Panc1 (cell line): ENCODE results near the gene CLIP4. TPM values are rescaled to one million over a fixed set of nuclear protein-coding genes. Genes with fewer than 3 reads are reported as not detected.

Experiments used
- ATAC-seq: fragments of 200-7000 bp; cut with Tn5 transposase; 2 replicates; pipeline ENCODE4 v1.9.1; 2020; ENCODE audit warnings: mild to moderate bottlenecking, moderate library complexity
- BruUV-seq: library from RNA; stranded (reverse); fragments of 400-500 nt; replicated peaks from 2 replicates; lab custom pipeline; 2021; lab: Mats Ljungman, UMichigan
- CTCF ChIA-PET: fragments of 300-600 bp; sonication (Branson Sonifier 250); formaldehyde crosslinking; loops from one replicate; lab custom pipeline; 2022; ENCODE audit warnings: antibody characterized with exemption; lab: Charles Lee
- POLR2A ChIA-PET: fragments of 300-600 bp; sonication (Branson Sonifier 250); formaldehyde crosslinking; loops from one replicate; lab custom pipeline; 2022; ENCODE audit warnings: antibody characterized with exemption; lab: Charles Lee
- DNase-seq: peaks from one replicate; pipeline ENCODE4 v3.0.0-alpha.2; 2010; ENCODE audit warnings: low read depth, low spot score
- H3K27ac ChIP-seq: 2 replicates; pipeline ENCODE4 v1.5.1; 2011; ENCODE audit warnings: mild to moderate bottlenecking, low read length, inconsistent platforms
- H3K27me3 ChIP-seq: fragments of 200-500 bp; sonication (Bioruptor generic); 2 replicates; pipeline ENCODE4 v1.6.0; 2014; ENCODE audit warnings: low read length, inconsistent platforms; ENCODE audit not compliant: control insufficient read depth, insufficient read depth
- H3K36me3 ChIP-seq: fragments of 200-500 bp; sonication (Bioruptor generic); 2 replicates; pipeline ENCODE4 v1.5.1; 2014; ENCODE audit warnings: inconsistent platforms, mild to moderate bottlenecking, low read length, moderate library complexity; ENCODE audit not compliant: control insufficient read depth, insufficient read depth
- H3K4me1 ChIP-seq: 2 replicates; pipeline ENCODE4 v1.5.1; 2011; ENCODE audit warnings: inconsistent platforms, mild to moderate bottlenecking, low read length, moderate library complexity; ENCODE audit not compliant: control insufficient read depth, insufficient read depth
- H3K4me3 ChIP-seq, 2 experiments: 2 replicates each; pipeline ENCODE4 v1.5.1; 2011 to 2012; ENCODE audit warnings: low read depth in 2 of 2, low read length in 2 of 2, mild to moderate bottlenecking in 2 of 2, inconsistent platforms in 1 of 2, moderate library complexity in 1 of 2
- H3K9me3 ChIP-seq: fragments of 200-500 bp; sonication (Bioruptor generic); 2 replicates; pipeline ENCODE4 v1.5.1; 2014; ENCODE audit warnings: low read depth, mild to moderate bottlenecking, inconsistent platforms, low read length, moderate library complexity; ENCODE audit not compliant: control insufficient read depth, insufficient read depth
- CTCF ChIP-seq: fragments of 450-650 bp; IDR thresholded peaks from 2 replicates; pipeline ENCODE4 v1.5.1; 2017; ENCODE audit warnings: mild to moderate bottlenecking
- POLR2AphosphoS5 ChIP-seq: IDR thresholded peaks from 2 replicates; pipeline ENCODE4 v1.6.1; 2012; ENCODE audit warnings: mild to moderate bottlenecking, low read depth, low read length, moderate library complexity
- REST ChIP-seq, 2 experiments: IDR thresholded peaks; 2 replicates each; pipeline ENCODE4 v1.6.1; 2011 to 2012; ENCODE audit warnings: low read depth in 2 of 2, control low read depth in 1 of 2, low read length in 1 of 2, mild to moderate bottlenecking in 1 of 2, moderate library complexity in 1 of 2; ENCODE audit not compliant: insufficient read depth in 1 of 2
- SIN3A ChIP-seq: IDR thresholded peaks from 2 replicates; pipeline ENCODE4 v1.6.1; 2012; ENCODE audit warnings: low read depth, mild to moderate bottlenecking, low read length, moderate library complexity, borderline replicate concordance; ENCODE audit not compliant: insufficient read depth
- TCF7L2 ChIP-seq: IDR thresholded peaks from 2 replicates; pipeline ENCODE4 v1.6.1; 2011; ENCODE audit warnings: mild to moderate bottlenecking, low read depth, low read length, inconsistent platforms
- in situ Hi-C: cut with HindIII; loops from 2 replicates; pipeline ENCODE4 v1.10.0; 2016; ENCODE audit warnings: low sequenced_read_pairs, low pct_unique_long_range_greater_than_20kb
- intact Hi-C: fragments of 100-400 bp; cut with micrococcal nuclease; formaldehyde crosslinking; loops from one replicate; pipeline ENCODE4 v1.10.0; 2022; ENCODE audit not compliant: unreplicated experiment
- total RNA-seq: library from RNA; stranded (reverse); gene quantifications from one replicate; pipeline ENCODE4 v1.2.1, GENCODE V29; 2021; ENCODE audit not compliant: unreplicated experiment

The CLIP4 gene
- total RNA-seq, 1 experiment from 2014 or later: 43.0 TPM

- CTCF ChIA-PET: no interaction called here
- Histone ChIP-seq H3K4me1 (no peaks in the 10 kb centered on the region), H3K36me3 (no peaks in the 10 kb centered on the region), H3K27ac (no peak overlapping the region), H3K4me3 (no peak overlapping the region), H3K27me3 (no peaks in the 10 kb centered on the region), H3K9me3 (no peaks in the 10 kb centered on the region)
- intact Hi-C loops: no loop called here
- BruUV-seq: no TSS peak
- DNase-seq (no peak), ATAC-seq (no peak)
- in situ Hi-C loops: no loop called here
- TF ChIP-seq CTCF (no peak), REST (IDR thresholded peaks at IDR 0.05; ENCODE audit: insufficient read depth in 1 of 2, low read depth in 2 of 2, low read length in 1 of 2) (no peak), SIN3A (no peak), POLR2AphosphoS5 (no peak), TCF7L2 (no peak)
- POLR2A ChIA-PET: no interaction called here
Observed at GRCh38 chr2:29072251-29072650, 43.0 kb upstream of the CLIP4 start.

- no peak for ATAC-seq
- no TSS peak for BruUV-seq
- Histone ChIP-seq H3K4me1 (no peaks in the 10 kb centered on the region), H3K27ac (no peak overlapping the region), H3K9me3 (no peaks in the 10 kb centered on the region), H3K4me3 (no peak overlapping the region), H3K27me3 (no peaks in the 10 kb centered on the region), H3K36me3 (no peaks in the 10 kb centered on the region)
- intact Hi-C loops: no loop called here
- ChIA-PET CTCF (no interaction called here), POLR2A (no interaction called here)
- in situ Hi-C loops: no loop called here
- DNase-seq: no peak
- TF ChIP-seq TCF7L2 (no peak), REST (IDR thresholded peaks at IDR 0.05; ENCODE audit: insufficient read depth in 1 of 2, low read depth in 2 of 2, low read length in 1 of 2) (no peak), POLR2AphosphoS5 (no peak), SIN3A (no peak), CTCF (no peak)
Observed at GRCh38 chr2:29072971-29073725, 42.1 kb upstream of the CLIP4 start.
